Right ventricle myocardium inferior (tissue), 1 donor: ENCODE measurements around the gene CARMIL1. TPM values are rescaled to one million over a fixed set of nuclear protein-coding genes. Genes with fewer than 3 reads are reported as not detected.

Experiments used
- ATAC-seq: fragments of 200-7000 bp; cut with Tn5 transposase; one replicate; pipeline ENCODE4 v1.9.1; 2020; ENCODE audit warnings: mild to moderate bottlenecking, moderate library complexity
- DNase-seq: peaks from one replicate; pipeline ENCODE4 v3.0.0; 2021; ENCODE audit errors: missing footprints
- intact Hi-C: fragments of 100-400 bp; cut with DNase I; formaldehyde crosslinking; loops from one replicate; pipeline ENCODE4 v1.11.0; 2022
- total RNA-seq: library from RNA; stranded (reverse); fragmentation: NEBNext Ultra II Directional; extraction: Animal tissue kit (Norgen Biotek cat#: 25700); gene quantifications from one replicate; pipeline ENCODE4 v1.2.1, GENCODE V29; 2021
- donor health status: DM: no; HTN: yes; CAD: no; lungs with severe emphysema.

Gene CARMIL1
- total RNA-seq, 1 donor from 2014 or later, result 5.4 TPM

GRCh38 chr6:25326960-25327359, 47.8 kb downstream of the CARMIL1 start:
- DNase-seq (no peak), ATAC-seq (peak; percentile 35)
- intact Hi-C loops, result no loop called here

DNA sequence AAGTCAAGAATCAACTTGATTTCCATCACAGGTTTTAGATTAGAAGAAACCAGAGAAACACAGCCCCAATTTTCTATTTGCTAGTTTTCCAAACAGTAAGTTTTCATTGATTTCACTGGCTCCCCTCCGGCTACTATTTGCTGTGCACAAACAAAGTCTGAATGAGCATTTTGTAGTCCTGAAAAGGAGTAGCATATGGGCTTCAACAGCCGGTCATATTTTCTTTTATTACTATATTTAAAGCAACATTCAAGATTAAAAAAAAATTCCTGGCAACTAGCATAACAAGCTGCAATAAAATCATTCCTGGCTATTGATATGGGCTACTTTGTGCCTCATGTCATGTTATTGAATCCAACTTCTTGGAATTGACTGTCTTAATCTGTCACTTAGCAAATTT, 48.3 kb downstream of the CARMIL1 start:
- ATAC-seq (no peak), DNase-seq (no peak)
- intact Hi-C loops, result no loop called here

DNA sequence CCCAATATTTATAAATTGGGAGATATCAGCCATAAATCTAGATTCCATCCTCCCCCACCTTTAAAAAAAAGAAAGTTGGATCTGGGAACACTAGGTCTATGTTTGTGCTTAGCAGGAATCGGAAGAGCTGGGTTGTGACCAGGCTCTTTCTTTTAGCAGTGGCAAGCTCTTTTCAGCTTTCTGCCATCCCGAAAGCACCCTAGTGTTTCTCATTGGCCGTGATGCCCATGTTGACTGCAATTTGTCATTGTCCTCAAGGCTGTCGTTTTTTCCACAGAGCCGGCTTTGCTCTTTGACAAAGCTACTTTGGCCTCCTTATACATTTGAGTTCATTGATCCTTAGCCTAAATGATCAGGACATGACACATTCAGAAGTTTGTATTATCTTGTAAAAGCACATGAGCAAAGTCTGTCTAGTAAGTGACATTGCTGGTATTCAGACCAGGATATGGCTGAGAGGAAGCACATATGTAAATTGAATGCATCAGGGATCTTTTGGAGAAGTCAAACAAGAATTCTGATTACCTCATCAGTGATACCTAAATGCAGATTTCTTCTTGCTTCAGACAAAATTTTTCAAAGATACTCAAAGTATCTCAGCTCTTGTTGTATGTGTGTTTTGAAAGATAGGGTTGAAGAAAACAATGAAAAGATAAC, 50.1 kb downstream of the CARMIL1 start:
- no peak for ATAC-seq
- no peak for DNase-seq
- intact Hi-C loops, result no loop called here

DNA sequence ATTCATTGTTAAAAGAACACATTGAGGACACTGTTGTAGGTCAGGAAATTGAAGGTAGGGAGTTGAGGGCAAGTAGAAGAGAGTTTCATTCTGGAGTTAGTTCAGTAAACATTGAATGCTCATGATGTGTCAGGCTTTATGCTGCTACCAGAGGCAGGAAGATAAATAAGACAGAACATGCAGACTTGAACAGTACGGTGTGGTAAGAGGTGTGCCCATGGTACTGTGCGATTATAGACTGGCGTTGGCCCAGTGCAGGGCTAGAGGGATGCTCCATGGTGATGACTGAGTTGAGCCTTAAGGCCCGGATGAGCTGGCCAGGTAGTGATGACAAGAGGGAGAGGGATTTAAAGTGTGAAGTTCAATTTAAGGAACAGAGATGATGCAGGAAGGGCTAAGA, 50.8 kb downstream of the CARMIL1 start:
- no peak for ATAC-seq
- intact Hi-C loops, result no loop called here

GRCh38 chr6:25330796-25331685, 51.9 kb downstream of the CARMIL1 start:
- ATAC-seq, result no peak
- intact Hi-C loops, result no loop called here
- no peak for DNase-seq

More for the DNA sequence above, 50.8 kb downstream of the CARMIL1 start:
- DNase-seq, result no peak

DNA sequence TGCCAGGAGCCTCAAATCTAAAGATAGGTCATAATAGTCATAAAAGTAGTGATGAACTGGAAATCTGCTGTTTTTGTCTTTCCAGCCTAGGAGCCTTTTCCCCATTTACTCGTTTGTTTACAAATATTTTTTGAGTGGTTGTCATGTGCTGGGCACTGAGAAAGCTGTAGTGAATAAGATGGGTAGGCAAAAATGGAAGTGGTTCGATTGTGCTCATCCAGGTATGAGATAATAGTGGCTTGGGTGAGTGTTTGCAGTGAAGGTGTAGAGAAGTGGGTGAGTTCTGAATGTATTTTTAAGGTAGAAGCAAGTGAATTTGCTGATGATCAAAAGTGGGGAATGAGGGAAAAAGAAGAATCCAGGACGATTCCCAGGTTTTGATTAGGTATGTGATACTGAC, 53.0 kb downstream of the CARMIL1 start:
- intact Hi-C loops, result no loop called here
- ATAC-seq (no peak), DNase-seq (no peak)

DNA sequence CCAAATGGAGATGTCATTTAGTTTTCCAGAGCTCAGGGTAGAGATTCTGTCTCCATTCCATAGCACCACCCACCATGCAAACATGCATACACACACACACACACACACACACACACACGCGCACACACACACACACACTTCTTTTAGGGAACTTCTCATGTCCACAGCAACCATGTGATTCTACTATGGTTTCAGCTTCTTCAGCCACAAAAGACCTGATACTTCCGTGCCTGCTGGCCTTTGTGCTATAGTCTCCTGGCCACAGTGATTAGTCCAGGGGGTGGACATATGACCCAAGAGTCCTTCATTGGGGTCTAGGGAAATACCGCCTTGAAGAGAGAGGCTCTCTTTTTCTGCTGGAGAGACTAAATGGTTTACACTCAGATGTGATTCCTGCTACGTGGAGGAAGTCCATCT, 53.5 kb downstream of the CARMIL1 start:
- ATAC-seq, result no peak
- DNase-seq, result no peak
- intact Hi-C loops, result no loop called here

DNA sequence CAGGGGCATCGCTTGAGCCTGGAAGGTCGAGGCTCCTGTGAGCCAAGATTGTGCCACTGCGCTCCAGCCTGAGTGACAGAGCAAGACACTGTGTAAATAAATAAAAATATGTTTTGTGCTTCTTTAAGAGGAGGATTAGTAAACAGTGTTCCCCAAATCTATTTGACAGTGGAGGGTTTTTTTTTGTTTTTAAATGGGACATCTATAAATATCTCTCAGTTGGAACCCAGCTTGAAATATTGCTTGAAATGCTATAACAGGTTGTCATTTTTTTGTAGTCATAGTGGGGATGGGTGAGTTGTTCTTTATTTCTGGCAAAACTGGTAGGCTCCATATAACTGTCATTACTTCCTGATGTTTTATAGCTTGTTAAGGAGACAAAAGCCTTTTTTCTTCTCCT, 54.3 kb downstream of the CARMIL1 start:
- intact Hi-C loops, result no loop called here
- ATAC-seq, result no peak

DNA sequence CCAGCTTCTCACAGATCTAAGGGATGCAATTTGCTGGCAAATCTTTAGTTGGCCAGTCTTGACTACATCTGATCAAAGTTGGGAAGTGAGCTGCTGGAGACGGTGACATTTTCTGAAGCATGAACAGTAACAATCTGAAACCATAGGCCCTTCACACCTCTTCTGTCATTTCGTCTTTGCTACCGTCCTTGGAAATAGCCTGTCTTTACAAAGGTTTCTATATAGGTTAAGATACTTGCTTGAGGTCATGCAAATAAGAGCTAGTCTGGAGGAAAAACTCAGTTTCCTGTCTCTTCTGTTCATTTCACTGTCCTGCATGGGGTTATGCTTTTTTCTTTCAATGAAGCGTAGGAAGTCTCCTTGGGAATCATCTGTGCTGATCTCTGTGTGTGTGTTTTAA, 55.6 kb downstream of the CARMIL1 start:
- intact Hi-C loops, result no loop called here
- no peak for ATAC-seq

More for the DNA sequence above, 54.3 kb downstream of the CARMIL1 start:
- no peak for DNase-seq

DNA sequence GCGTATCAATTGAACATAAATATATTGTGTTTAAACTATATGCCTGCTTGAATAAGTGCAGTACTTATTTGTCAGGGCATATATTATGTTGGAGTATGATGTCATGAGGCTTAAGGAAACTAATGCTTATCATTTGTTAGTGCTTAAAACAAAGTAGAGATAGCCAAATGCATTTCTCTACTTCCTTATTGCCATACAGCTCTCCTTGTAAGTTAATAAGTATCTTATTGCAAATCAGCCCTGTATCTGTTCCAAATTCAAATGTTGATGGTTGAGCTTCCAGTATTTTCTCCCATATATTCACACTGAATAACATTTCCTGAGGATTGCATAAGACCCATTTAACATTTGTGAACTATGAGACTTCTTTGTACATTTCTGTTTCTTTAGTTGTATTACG, 57.8 kb downstream of the CARMIL1 start:
- no peak for ATAC-seq
- intact Hi-C loops, result no loop called here
- DNase-seq, result no peak

More for the DNA sequence above, 55.6 kb downstream of the CARMIL1 start:
- no peak for DNase-seq

- DNase-seq (no peak), ATAC-seq (no peak)
- intact Hi-C loops, result no loop called here
Observed at GRCh38 chr6:25337431-25337830, 58.3 kb downstream of the CARMIL1 start.

GRCh38 chr6:25340431-25341202, 61.4 kb downstream of the CARMIL1 start:
- ATAC-seq (no peak), DNase-seq (no peak)
- intact Hi-C loops, result no loop called here

DNA sequence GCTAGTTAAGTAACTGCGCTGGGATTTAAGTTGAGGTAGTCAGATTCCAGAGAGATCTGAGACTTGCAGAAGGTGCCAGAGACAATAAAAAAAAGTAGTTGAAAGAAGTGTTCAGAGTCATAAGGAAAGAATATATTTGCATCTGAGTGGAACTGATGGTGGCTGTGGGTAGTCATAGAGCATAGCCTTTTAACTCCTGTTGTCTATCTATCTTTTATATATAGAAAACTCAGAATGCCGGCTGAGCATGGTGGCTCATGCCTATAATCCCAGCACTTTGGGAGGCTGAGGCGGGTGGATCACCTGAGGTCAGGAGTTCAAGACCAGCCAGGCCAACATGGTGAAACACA, 62.0 kb downstream of the CARMIL1 start:
- no peak for DNase-seq
- ATAC-seq, result no peak
- intact Hi-C loops, result no loop called here

- ATAC-seq (no peak), DNase-seq (no peak)
- intact Hi-C loops, result no loop called here
Observed at GRCh38 chr6:25341923-25342619, 62.9 kb downstream of the CARMIL1 start.

- intact Hi-C loops, result no loop called here
- DNase-seq (no peak), ATAC-seq (no peak)
Observed at GRCh38 chr6:25342802-25343201, 63.6 kb downstream of the CARMIL1 start.

DNA sequence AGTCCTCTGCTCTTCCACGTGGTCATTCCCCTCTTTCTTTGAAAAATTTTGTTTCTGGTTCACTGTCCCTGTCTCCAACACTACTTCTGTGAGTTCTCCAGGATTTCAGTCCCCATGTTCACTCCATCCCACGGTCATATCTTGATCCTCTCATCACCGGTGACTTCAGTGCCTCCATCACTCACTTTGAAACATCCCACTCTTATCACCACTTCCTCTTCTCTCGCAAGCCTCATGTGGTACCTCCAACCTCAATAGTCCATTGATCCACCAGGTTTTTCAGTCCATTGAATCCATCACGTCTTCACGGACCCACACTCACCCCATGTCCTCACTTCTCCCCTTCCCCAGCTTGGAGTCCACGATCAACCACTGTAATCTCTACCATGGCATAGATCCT, 64.8 kb downstream of the CARMIL1 start:
- ATAC-seq (no peak), DNase-seq (no peak)
- intact Hi-C loops, result no loop called here

DNA sequence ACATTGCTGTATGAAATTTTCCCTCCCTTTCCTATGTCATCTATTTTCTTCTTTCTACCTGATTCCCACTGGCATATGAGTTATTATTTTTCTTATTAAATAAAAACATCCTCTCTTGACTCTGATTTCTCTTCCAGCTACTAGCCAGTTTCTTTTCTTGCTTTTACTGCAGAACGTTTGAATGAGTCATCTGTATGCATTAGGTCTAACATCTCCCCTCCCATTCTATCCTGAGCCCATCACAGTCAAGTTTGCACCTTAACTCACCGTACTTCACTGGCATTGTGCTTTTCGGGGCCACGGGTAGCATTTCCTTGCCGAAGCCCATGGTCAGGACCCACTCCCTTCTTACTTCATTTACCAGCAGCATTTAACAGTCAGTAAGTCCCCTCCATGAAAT, 65.7 kb downstream of the CARMIL1 start:
- ATAC-seq (no peak), DNase-seq (no peak)
- intact Hi-C loops, result no loop called here

DNA sequence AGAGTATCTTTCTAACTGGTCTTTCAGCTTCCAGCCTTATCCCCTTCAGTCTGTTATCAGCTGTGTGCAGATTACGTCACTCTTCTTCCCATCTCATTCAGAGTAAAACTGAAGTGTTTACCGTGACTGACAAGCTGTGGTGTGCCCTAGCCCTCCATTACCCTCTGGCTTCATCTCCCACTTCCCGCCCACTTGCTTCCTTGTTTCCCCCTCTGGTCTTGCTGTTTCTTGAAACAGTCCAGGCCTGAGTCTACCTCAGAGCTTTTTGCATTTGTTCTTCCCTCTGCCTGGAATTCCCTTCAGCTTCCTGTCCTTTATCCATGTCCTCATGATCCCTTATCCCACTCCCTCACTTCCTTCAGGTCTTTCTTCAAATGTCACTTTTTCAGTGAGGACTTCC, 66.9 kb downstream of the CARMIL1 start:
- intact Hi-C loops, result no loop called here
- DNase-seq, result no peak
- no peak for ATAC-seq

DNA sequence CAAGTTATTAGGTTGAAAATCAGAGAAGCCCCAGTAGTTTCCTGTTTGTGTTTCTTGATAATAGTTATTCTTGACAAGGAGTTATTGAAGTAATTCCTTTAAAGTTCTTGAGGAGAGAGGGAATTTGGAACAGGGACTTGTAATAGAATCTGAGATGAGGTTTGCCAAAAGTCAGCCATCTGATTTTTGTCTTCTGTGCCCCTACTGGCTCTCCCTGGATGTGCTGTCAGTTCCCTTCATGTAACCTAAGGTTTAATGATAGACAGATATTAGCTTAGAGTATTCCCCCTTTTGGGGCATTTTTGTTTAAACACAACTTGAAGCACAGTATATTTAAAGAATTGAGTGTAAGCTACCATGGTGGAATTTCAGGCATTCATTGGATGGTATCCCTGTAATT, 71.4 kb downstream of the CARMIL1 start:
- DNase-seq (no peak), ATAC-seq (no peak)
- intact Hi-C loops, result no loop called here
